HCEC 1CT (cell line): ENCODE measurements around the gene HBA1.
"Not testable (repeated sequence)": the region's sequence is repeated elsewhere in the genome, so short reads cannot be mapped to it uniquely, and the experiment has no call there.

ENCODE experiments used
- DNase-seq: peaks from one replicate; pipeline ENCODE4 v3.0.0-alpha.2; 2017

The HBA1 gene

DNA sequence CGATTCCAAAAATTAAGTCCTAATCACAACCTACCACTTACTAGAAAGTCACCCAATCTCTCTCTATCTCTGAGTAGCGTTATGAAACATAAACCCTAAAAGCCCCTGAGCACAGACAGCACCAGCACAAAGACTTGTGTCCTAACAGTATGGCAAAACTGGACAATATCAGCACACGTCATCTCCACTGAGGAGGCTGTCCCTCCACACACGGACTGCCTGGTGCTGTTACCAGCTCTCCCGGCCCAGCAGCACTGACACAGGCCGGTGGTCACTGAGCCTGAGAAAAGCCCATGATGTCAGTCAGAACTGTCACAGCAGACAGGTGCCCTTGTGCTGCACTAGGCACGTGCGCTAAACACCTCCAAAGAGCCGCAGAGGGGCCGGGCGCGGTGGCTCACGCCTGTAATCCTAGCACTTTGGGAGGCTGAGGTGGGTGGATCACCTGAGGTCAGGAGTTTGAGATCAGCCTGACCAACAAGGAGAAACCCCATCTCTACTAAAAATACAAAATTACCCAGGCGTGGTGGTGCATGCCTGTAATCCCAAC, 35.2 kb downstream of the HBA1 start:
- DNase-seq = not testable (repeated sequence)

DNA sequence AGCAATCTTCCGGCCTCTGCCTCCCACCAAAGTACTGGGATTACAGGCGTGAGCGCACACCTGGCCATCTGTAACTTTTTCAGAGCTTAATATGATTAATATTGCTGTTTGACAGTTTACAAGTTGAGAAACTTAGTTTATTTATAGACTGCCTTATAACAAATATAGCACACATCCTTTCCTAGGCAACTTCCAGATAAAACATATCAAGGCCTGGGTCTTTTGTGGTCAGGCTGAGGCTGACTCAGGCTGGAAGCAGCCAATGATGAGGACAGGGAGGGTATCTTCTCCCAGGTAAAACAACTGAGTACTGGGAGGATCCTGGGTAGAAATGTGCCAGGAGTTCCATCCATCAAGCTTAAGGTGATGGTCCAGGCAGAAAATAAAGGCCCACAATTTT, 36.5 kb downstream of the HBA1 start:
- no peak for DNase-seq

DNA sequence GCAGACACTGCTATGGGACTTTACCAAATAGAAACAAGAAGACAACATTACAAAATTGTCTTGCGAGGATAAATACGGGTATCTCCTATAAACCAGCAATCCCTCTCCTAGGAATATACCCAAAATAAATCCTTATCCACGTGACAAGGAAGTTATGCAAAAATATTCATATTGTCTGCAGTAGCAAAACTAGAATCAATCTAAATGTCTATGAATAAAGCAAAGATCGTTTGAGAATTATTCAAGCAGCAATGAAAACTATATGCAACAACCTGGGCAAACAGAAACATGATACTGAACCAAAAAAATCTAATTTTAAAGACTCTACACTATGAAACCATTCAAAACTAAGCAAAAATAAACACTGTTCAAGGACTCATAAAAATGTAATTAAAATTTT, 43.5 kb downstream of the HBA1 start:
- DNase-seq = no peak
